ENCODE data around the gene ENGASE. TPM values are rescaled to one million over a fixed set of nuclear protein-coding genes. Genes with fewer than 3 reads are reported as not detected.

ENGASE gene
- total and polyA plus RNA-seq, 2 of the 4 experiments (the other 2 are of a cell fraction): 3.9 to 12.1 TPM

- TF ChIP-seq FOS (IDR thresholded peaks at IDR 0.05; ENCODE audit: low read depth, low read length): no peak
These were observed 5.0 kb downstream of the ENGASE start (continued) for GRCh38 chr17:79079421-79080200.

GRCh38 chr17:79080349-79080748 is 5.7 kb downstream of the ENGASE start:
- Histone ChIP-seq H2AK9ac (replicated peaks; ENCODE audit: low read depth, low read length, poor library complexity) (no peak overlapping the region), H2BK5ac (ENCODE audit: low read depth, low read length, poor library complexity, severe bottlenecking) (no peak overlapping the region), H4K20me1 (ENCODE audit: insufficient read depth, low read length) (0 out of 2 replicates have a peak, but pooled peaks cover 4% of the 10 kb centered on the region), H2BK120ac (ENCODE audit: low read depth, low read length) (no peak overlapping the region), H2AFZ (replicated peaks; ENCODE audit: low read length, poor library complexity) (no peak overlapping the region), H3K36me3 (ENCODE audit: control insufficient read depth, insufficient read depth, low read length) (peaks cover 37% of the 10 kb centered on the region), H3K4me1 (ENCODE audit: control insufficient read depth, insufficient read depth, low read length) (no peaks in the 10 kb centered on the region), H4K91ac (ENCODE audit: insufficient read depth, low read depth, low read length) (no peak overlapping the region), H3K27me3 (ENCODE audit: control insufficient read depth, insufficient read depth, low read length) (no peaks in the 10 kb centered on the region), H2AK5ac (ENCODE audit: low read depth, low read length) (no peak overlapping the region), H3K56ac (ENCODE audit: extremely low read depth, insufficient read depth, low read length) (no peak overlapping the region), H3K4me2 (ENCODE audit: low read depth, low read length) (no peak overlapping the region), H3K79me1 (ENCODE audit: low read depth in 1 of 2, low read length in 2 of 2) (peaks cover 0 to 11% of the 10 kb centered on the region in 2 experiments; a peak in 2 of 4 replicates), H3K23ac (ENCODE audit: low read depth, low read length) (no peak overlapping the region), H3K4me3 (ENCODE audit: insufficient read depth, low read depth, low read length) (no peak overlapping the region), H2BK20ac (ENCODE audit: low read depth, low read length) (no peak overlapping the region), H3K9me1 (ENCODE audit: insufficient read depth, low read length) (no peaks in the 10 kb centered on the region; the same call in 1 of the 2 replicates), H3K4ac (ENCODE audit: low read depth, low read length) (no peak overlapping the region), H2BK15ac (ENCODE audit: low read depth, low read length) (no peak overlapping the region), H3K18ac (ENCODE audit: low read depth, low read length) (no peak overlapping the region), H3K27ac (ENCODE audit: insufficient read depth, low read length) (no peak overlapping the region), H4K8ac (ENCODE audit: low read depth in 2 of 2, low read length in 2 of 2) (no peak overlapping the region), H4K5ac (ENCODE audit: low read depth, low read length) (no peak overlapping the region), H3K14ac (replicated peaks; ENCODE audit: low read depth, low read length) (no peak overlapping the region), H3K9ac (ENCODE audit: low read depth, low read length) (no peak overlapping the region), H3K9me3 (ENCODE audit: control insufficient read depth, insufficient read depth, low read length) (no peaks in the 10 kb centered on the region)
- ChIA-PET CTCF (no interaction called here), POLR2A (ENCODE audit: unreplicated experiment) (interaction anchor here (0.5 kb wide), 1 partner anchor 20 kb away, joined by 3 read pairs; no protein-coding TSS in a partner anchor)
- 95% methylated on average over 15 of the region's 18 CpGs; no CpG with 5 or more reads in 1 of the 2 experiments for WGBS, 2 experiments (ENCODE audit: extremely low coverage in 2 of 2, insufficient read length in 1 of 2)
- DNase-seq (no peak), ATAC-seq (ENCODE audit: low read depth) (no peak)
- intact Hi-C loops (cut with micrococcal nuclease): no loop called here
- in situ Hi-C loops (cut with MboI; ENCODE audit: low sequenced_read_pairs): loop anchor here (5.0 to 25.0 kb wide), 3 partner anchors 58 to 632 kb away; partner anchors contain the start of gene C1QTNF1
- dilution Hi-C loops (cut with HindIII; ENCODE audit: low sequenced_read_pairs, unreplicated experiment): no loop called here
- BruUV-seq (replicated peaks): no TSS peak
- TF ChIP-seq POLR2A (IDR thresholded peaks at IDR 0.05; ENCODE audit: low read depth, low read length) (no peak), USF2 (IDR thresholded peaks at IDR 0.05; ENCODE audit: low read depth, low read length) (no peak)
